GM21576 (cell line): ENCODE results near the gene MYH1.

Experiments used
- ATAC-seq: cut with Tn5 transposase; IDR thresholded peaks from one replicate; pipeline ENCODE4 v1.9.1; 2021; ENCODE audit warnings: mild to moderate bottlenecking, moderate library complexity; ENCODE audit not compliant: unreplicated experiment

Gene MYH1

DNA sequence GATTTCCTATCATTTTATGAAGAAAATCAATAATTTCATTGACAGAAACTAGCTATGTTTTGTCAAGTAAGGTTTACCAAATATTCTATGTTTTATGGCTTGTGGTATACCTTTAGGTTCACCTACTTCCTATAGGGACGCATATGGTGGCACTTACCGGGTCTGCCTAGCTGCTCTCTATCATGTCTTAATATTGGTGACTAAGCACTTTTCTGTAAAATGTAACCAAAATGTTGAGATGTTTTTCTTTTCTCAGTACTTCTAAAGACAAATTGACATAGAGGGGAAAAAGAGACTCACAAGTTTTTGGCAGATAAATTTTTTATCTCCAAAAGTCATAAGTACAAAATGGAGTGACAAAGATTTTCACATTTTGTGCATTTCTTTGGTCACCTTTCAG is 26.3 kb downstream of the MYH1 start:
- no peak for ATAC-seq

DNA sequence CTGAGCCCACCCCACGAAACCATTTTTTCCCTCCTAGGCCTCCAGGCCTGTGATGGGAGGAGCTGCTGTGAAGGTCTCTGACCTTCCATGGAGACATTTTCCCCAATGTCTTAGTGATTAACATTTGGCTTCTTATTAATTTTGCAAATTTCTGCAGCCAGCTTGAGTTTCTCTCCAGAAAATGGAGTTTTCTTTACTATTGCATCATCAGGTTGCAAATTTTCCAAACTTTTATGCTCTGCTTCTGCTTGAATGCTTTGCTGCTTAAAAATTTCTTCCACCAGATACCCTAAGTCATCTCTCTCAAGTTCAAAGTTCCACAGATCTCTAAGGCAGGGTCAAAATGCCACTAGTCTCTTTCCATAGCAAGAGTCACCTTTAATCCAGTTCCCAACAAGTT is 36.1 kb downstream of the MYH1 start:
- ATAC-seq, result no peak

- no peak for ATAC-seq
Measured at GRCh38 chr17:10477701-10478100, 40.6 kb downstream of the MYH1 start.

DNA sequence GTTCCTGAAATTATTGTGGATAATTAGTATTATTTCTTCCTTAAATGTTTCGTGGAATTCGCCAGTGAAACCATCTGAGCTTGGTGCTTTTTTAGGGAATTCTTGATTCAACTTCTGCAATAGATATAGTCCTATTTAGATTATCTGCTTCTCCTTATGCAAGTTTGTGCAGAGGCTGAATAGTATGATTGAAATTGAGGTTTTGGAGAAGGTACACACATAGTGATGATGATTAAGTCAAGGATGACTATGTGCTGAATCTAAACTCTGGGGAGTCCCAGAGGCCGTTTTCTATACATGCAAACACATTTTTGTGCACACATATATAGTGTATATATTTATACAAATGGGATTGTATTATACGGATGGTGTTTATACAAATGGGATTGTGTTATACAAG is 43.8 kb downstream of the MYH1 start:
- no peak for ATAC-seq

GRCh38 chr17:10471858-10472257 is 46.5 kb downstream of the MYH1 start:
- ATAC-seq, result no peak

- ATAC-seq, result no peak
Measured at GRCh38 chr17:10469459-10469858, 48.9 kb downstream of the MYH1 start, which contains the start of gene MYH4. MYH4 (minus strand) TSS chr17:10469559; CDS start chr17:10466745, 2,814 bp downstream.

GRCh38 chr17:10463402-10463801 is 54.9 kb downstream of the MYH1 start:
- no peak for ATAC-seq

DNA sequence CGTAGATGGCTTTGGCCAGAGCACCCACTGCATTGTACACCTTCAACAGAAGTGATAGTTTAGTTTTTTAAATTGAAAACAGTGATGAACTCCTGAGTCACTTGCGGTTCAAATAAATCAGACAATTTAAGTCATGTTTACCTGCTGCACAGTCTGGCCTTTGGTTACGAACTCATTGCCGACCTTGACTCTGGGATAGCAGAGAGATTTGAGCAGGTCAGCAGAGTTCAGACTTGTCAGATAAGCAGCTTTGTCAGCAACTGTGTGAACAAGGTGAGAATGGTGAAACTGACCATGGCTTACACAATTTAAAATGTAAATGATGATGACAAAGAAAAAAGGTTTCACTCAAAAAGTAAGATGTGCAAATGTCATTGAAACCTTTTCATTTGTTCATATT is 58.3 kb downstream of the MYH1 start:
- ATAC-seq, result no peak

DNA sequence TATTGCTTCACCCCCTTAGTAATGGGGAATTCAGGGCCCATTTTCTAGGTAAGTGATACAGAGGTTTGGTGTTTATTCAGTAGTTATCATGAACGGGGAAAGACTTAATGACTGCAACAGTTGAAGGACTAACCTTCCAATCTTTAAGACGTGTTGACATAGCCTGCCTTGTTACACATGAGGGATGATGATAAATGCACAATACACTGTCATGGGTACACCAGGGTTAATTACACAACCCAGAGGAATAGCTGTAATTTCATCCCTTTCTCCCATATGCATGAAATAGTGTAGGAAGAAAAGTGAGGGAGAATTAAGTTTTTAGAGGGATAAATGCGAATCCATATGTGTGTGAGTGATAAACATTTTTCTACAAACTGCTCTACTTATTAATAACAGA is 59.6 kb downstream of the MYH1 start:
- no peak for ATAC-seq

GRCh38 chr17:10457952-10458351 is 60.4 kb downstream of the MYH1 start:
- ATAC-seq, result no peak

DNA sequence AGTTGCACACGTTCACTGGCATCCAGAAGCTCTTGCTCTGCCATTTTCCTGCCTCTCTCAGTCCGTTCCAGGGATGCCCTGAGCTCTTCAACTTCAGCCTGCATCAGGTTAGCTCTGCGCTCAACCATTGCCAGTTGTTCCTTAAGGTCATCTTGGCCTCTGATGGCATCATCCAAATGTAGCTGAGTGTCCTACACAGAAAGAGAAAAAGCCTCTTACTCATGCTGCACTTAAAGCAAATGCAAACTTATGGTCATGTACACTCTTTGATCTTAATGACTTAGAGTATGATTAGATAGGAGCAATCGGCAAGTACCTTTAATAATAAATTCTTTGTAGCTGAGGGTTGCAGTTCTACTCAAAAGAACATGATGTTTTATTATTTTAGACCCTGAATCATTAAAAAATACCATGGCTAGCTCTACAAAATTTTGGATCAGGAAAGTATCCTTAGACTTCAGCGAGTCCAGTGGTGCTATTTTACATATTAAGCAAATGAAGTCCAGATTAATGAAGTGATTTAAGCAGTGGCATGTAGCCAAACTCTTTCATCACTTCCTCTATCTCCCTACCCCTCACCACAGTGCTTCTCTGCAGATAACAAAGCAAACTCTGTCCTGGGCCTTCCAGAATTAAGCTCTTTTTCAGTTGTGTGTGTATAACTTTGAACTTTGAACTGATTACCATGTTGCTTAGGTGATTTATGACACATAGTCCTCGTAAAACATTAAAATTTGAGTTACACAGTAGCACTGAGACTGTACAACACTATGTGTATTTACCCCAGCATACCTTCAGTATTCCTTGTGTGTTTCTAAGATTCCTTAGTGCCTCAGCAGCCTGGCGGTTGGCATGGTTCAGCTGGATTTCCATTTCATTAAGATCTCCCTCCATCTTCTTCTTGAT is 71.1 kb downstream of the MYH1 start:
- no peak for ATAC-seq
